ENCODE results near the gene OXLD1.

OXLD1 gene

GRCh38 chr17:81701288-81702071, 35.1 kb upstream of the OXLD1 start:
- peak; percentile 33 for DNase-seq

GRCh38 chr17:81700353-81701287, 34.2 kb upstream of the OXLD1 start:
- DNase-seq = no peak

GRCh38 chr17:81697261-81698044, 31.0 kb upstream of the OXLD1 start:
- no peak for DNase-seq

- no peak for DNase-seq
These were observed 30.0 kb upstream of the OXLD1 start for GRCh38 chr17:81696218-81696941.

- DNase-seq = no peak
These were observed 29.4 kb upstream of the OXLD1 start for GRCh38 chr17:81695801-81696200.

- DNase-seq = no peak
These were observed 28.8 kb upstream of the OXLD1 start for GRCh38 chr17:81695211-81695610.

- no peak for DNase-seq
These were observed 28.4 kb upstream of the OXLD1 start for GRCh38 chr17:81694810-81695209.

GRCh38 chr17:81693509-81694210, 27.3 kb upstream of the OXLD1 start:
- DNase-seq = no peak

GRCh38 chr17:81691608-81692007, 25.2 kb upstream of the OXLD1 start:
- no peak for DNase-seq

- no peak for DNase-seq
These were observed 24.8 kb upstream of the OXLD1 start for GRCh38 chr17:81691196-81691595.

- DNase-seq = no peak
These were observed 24.1 kb upstream of the OXLD1 start for GRCh38 chr17:81690549-81690948.

- no peak for DNase-seq
These were observed 23.7 kb upstream of the OXLD1 start for GRCh38 chr17:81690066-81690465.

- DNase-seq = no peak
These were observed 22.2 kb upstream of the OXLD1 start for GRCh38 chr17:81688616-81689015.

GRCh38 chr17:81687770-81688541, 21.6 kb upstream of the OXLD1 start:
- DNase-seq = no peak

- no peak for DNase-seq
These were observed 20.2 kb upstream of the OXLD1 start for GRCh38 chr17:81686614-81687013.

- peak; percentile 41 for DNase-seq
These were observed 18.7 kb upstream of the OXLD1 start for GRCh38 chr17:81685108-81685507.

- DNase-seq = peak; percentile 33
These were observed 18.1 kb upstream of the OXLD1 start for GRCh38 chr17:81684442-81684911.

GRCh38 chr17:81683584-81684441, 17.4 kb upstream of the OXLD1 start, which contains the start of the genes ARL16 and HGS:
Gene ARL16 (minus strand): TSS chr17:81683797. CDS start chr17:81683753, 44 bp downstream.
Gene HGS (plus strand): TSS chr17:81684011. CDS start chr17:81684067, 56 bp downstream.
- DNase-seq = peak; percentile 99

GRCh38 chr17:81683208-81683583, 16.8 kb upstream of the OXLD1 start:
- no peak for DNase-seq

Measured in activated CD4-positive, alpha-beta T cell treated with anti-CD3 and anti-CD28 coated beads, Interleukin-2, amount 50 U/mL, for 16 hours (primary cell).